GM23338 (cell line): ENCODE data around the gene C17orf107. TPM values are rescaled to one million over a fixed set of nuclear protein-coding genes. Genes with fewer than 3 reads are reported as not detected.

Experiments
- ATAC-seq: fragments of 200-7000 bp; cut with Tn5 transposase; 3 replicates; pipeline ENCODE4 v1.9.1; 2020
- DNase-seq: peaks from one replicate; pipeline ENCODE4 v3.0.0-alpha.2; 2015; ENCODE audit warnings: low spot score
- H2AFZ ChIP-seq: fragments of 200-600 bp; sonication (generic); 2 replicates; pipeline ENCODE4 v1.8.0; 2016; ENCODE audit warnings: antibody characterized with exemption, mild to moderate bottlenecking, moderate library complexity
- H3F3A ChIP-seq: fragments of 200-600 bp; sonication (generic); replicated peaks from 2 replicates; pipeline ENCODE4 v1.8.0; 2017; ENCODE audit warnings: antibody characterized with exemption, mixed run types, low read depth
- H3K27ac ChIP-seq: fragments of 200-600 bp; sonication (generic); 2 replicates; pipeline ENCODE4 v1.6.1; 2016; ENCODE audit warnings: low read depth
- H3K27me3 ChIP-seq: fragments of 200-600 bp; sonication (generic); 2 replicates; pipeline ENCODE4 v1.8.0; 2016; ENCODE audit warnings: mild to moderate bottlenecking, mixed run types, moderate library complexity; ENCODE audit not compliant: insufficient read depth
- H3K36me3 ChIP-seq: fragments of 200-600 bp; sonication (generic); 2 replicates; pipeline ENCODE4 v1.8.0; 2016; ENCODE audit warnings: mild to moderate bottlenecking; ENCODE audit not compliant: insufficient read depth
- H3K4me1 ChIP-seq: fragments of 200-600 bp; sonication (generic); 2 replicates; pipeline ENCODE4 v1.8.0; 2016; ENCODE audit warnings: mild to moderate bottlenecking, moderate library complexity; ENCODE audit not compliant: insufficient read depth
- H3K4me2 ChIP-seq: fragments of 200-600 bp; sonication (generic); 2 replicates; pipeline ENCODE4 v1.7.1; 2017; ENCODE audit warnings: mixed run types
- H3K4me3 ChIP-seq: fragments of 200-600 bp; sonication (generic); 2 replicates; pipeline ENCODE4 v1.6.1; 2016; ENCODE audit warnings: mixed run types
- H3K79me2 ChIP-seq: fragments of 200-600 bp; sonication (generic); replicated peaks from 2 replicates; pipeline ENCODE4 v1.8.0; 2017; ENCODE audit warnings: mild to moderate bottlenecking; ENCODE audit not compliant: insufficient read depth
- H3K9me2 ChIP-seq: fragments of 200-600 bp; sonication (generic); 2 replicates; pipeline ENCODE4 v1.8.0; 2017; ENCODE audit not compliant: insufficient read depth
- H4K20me1 ChIP-seq: fragments of 200-600 bp; sonication (generic); replicated peaks from 2 replicates; pipeline ENCODE4 v1.8.0; 2017; ENCODE audit warnings: mild to moderate bottlenecking; ENCODE audit not compliant: insufficient read depth
- H3K27ac Mint-ChIP-seq: 2 replicates; pipeline ENCODE4 v1.8.0; 2020; ENCODE audit warnings: inconsistent platforms, mild to moderate bottlenecking, moderate library complexity, mixed read lengths
- H3K27me3 Mint-ChIP-seq: 3 replicates; pipeline ENCODE4 v1.8.0; 2022; ENCODE audit warnings: low read depth, mild to moderate bottlenecking, moderate library complexity, mixed read lengths, inconsistent platforms; ENCODE audit not compliant: insufficient read depth, poor library complexity
- H3K36me3 Mint-ChIP-seq: 3 replicates; pipeline ENCODE4 v1.8.0; 2021; ENCODE audit warnings: low read depth, mild to moderate bottlenecking, inconsistent platforms, moderate library complexity, mixed read lengths
- H3K4me1 Mint-ChIP-seq: 3 replicates; pipeline ENCODE4 v1.8.0; 2020; ENCODE audit warnings: mild to moderate bottlenecking, inconsistent platforms, mixed read lengths
- H3K4me3 Mint-ChIP-seq: 3 replicates; pipeline ENCODE4 v1.8.0; 2021; ENCODE audit warnings: moderate library complexity, mild to moderate bottlenecking, inconsistent platforms, mixed read lengths
- H3K9me3 Mint-ChIP-seq: 3 replicates; pipeline ENCODE4 v1.8.0; 2020; ENCODE audit warnings: moderate library complexity, mild to moderate bottlenecking, inconsistent platforms, mixed read lengths
- CREB1 ChIP-seq: fragments of 250-450 bp; sonication (Bioruptor Pico); IDR thresholded peaks from 2 replicates; pipeline ENCODE4 v1.5.0; 2020; ENCODE audit warnings: low read depth, mild to moderate bottlenecking, moderate library complexity
- EZH2 ChIP-seq: fragments of 200-600 bp; sonication (generic); IDR thresholded peaks from one replicate; pipeline ENCODE4 v1.8.0; 2017; ENCODE audit warnings: antibody characterized with exemption, mild to moderate bottlenecking, low read depth; ENCODE audit not compliant: unreplicated experiment
- EZH2phosphoT487 ChIP-seq: fragments of 200-600 bp; sonication (generic); IDR thresholded peaks from one replicate; pipeline ENCODE4 v1.8.1; 2018; ENCODE audit warnings: antibody characterized with exemption; ENCODE audit not compliant: unreplicated experiment
- JUNB ChIP-seq: IDR thresholded peaks from one replicate; pipeline ENCODE4 v1.6.1; 2016; ENCODE audit warnings: antibody characterized with exemption; ENCODE audit not compliant: unreplicated experiment
- NANOG ChIP-seq: IDR thresholded peaks from 2 replicates; pipeline ENCODE4 v1.6.1; 2016; ENCODE audit warnings: antibody characterized with exemption, borderline replicate concordance
- POLR2AphosphoS5 ChIP-seq: IDR thresholded peaks from 2 replicates; pipeline ENCODE4 v1.6.1; 2016; ENCODE audit warnings: antibody characterized with exemption, low read depth
- STAT1 ChIP-seq: IDR thresholded peaks from one replicate; pipeline ENCODE4 v1.6.1; 2016; ENCODE audit warnings: antibody characterized with exemption; ENCODE audit not compliant: unreplicated experiment
- ZNF114 ChIP-seq: fragments of 250-450 bp; sonication (Bioruptor Pico); IDR thresholded peaks from 2 replicates; pipeline ENCODE4 v1.5.0; 2020; ENCODE audit warnings: mild to moderate bottlenecking, moderate library complexity
- ZNF331 ChIP-seq: fragments of 250-450 bp; sonication (Bioruptor Pico); IDR thresholded peaks from 2 replicates; pipeline ENCODE4 v1.5.0; 2020; ENCODE audit warnings: low read depth, mild to moderate bottlenecking, moderate library complexity
- polyA plus RNA-seq: library from polyadenylated mRNA; unstranded; fragments of >200 nt; fragmentation: Nextera tagmentation; extraction: Ambion mirVana; gene quantifications from 2 replicates; pipeline ENCODE4 v1.2.1, GENCODE V29; 2016
- total RNA-seq: library from RNA; depleted of rRNA; stranded (reverse); fragments of >200 nt; shearing (Covaris generic); gene quantifications from 2 replicates; pipeline ENCODE4 v1.2.3, GENCODE V29; 2014
- TF ChIP-seq, protein P1 (sequence below): fragments of 250-450 bp; sonication (Bioruptor Pico); IDR thresholded peaks from 2 replicates; pipeline ENCODE4 v1.5.0; 2020; ENCODE audit warnings: mild to moderate bottlenecking, moderate library complexity
- TF ChIP-seq, protein P2 (sequence below), 2 experiments: fragments of 200-600 bp in 1 of 2; sonication (generic) in 1 of 2; conservative IDR thresholded peaks; 2 replicates each; pipeline versions ENCODE4 v1.5.1 to v1.6.1; 2016 to 2017; ENCODE audit warnings: antibody characterized with exemption in 2 of 2, low read depth in 2 of 2, mild to moderate bottlenecking in 2 of 2, moderate library complexity in 1 of 2
- TF ChIP-seq, protein P3 (sequence below): IDR thresholded peaks from one replicate; pipeline ENCODE4 v1.6.1; 2018; ENCODE audit warnings: antibody characterized with exemption; ENCODE audit not compliant: unreplicated experiment
- TF ChIP-seq, protein P4 (sequence below): IDR thresholded peaks from 2 replicates; pipeline ENCODE4 v1.6.1; 2016; ENCODE audit warnings: antibody characterized with exemption

C17orf107 gene
- total and polyA plus RNA-seq, 2 experiments from 2014 or later = 1.9 to 5.9 TPM

DNA sequence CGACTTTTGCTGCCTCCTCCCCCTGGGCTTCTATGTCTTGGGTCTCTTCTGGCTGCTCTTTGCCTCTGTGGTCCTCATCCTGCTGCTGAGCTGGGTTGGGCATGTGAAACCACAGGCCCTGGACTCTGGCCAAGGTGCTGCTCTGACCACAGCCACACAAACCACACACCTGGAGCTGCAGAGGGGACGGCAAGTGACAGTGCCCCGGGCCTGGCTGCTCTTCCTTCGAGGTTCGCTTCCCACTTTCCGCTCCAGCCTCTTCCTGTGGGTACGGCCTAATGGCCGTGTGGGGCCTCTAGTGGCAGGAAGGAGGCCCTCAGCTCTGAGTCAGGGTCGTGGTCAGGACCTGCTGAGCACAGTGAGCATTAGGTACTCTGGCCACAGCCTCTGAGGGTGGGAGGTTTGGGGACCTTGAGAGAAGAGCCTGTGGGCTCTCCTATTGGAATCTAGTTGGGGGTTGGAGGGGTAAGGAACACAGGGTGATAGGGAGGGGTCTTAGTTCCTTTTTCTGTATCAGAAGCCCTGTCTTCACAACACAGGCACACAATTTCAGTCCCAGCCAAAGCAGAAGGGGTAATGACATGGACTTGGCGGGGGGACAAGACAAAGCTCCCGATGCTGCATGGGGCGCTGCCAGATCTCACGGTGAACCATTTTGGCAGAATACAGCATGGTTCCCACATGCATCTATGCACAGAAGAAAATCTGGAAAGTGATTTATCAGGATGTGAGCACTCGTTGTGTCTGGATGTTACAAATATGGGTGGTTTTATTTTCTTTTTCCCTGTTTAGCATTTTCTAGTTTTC lies 35.0 kb downstream of the C17orf107 start:
- Histone ChIP-seq H3K9me2 (no peaks in the 10 kb centered on the region), H3K4me3 (no peak overlapping the region), H3K27ac (peak overlapping the region; percentile 45; the same call in 1 of the 2 replicates), H3K4me1 (peaks cover 8% of the 10 kb centered on the region), H3K4me2 (no peak overlapping the region), H3K79me2 (peaks cover 11% of the 10 kb centered on the region), H4K20me1 (no peaks in the 10 kb centered on the region), H2AFZ (no peak overlapping the region), H3K36me3 (no peaks in the 10 kb centered on the region; the same call in 1 of the 2 replicates), H3F3A (peaks cover 11% of the 10 kb centered on the region), H3K27me3 (no peaks in the 10 kb centered on the region)
- DNase-seq = peak; percentile 70
- TF ChIP-seq, protein P1, sequence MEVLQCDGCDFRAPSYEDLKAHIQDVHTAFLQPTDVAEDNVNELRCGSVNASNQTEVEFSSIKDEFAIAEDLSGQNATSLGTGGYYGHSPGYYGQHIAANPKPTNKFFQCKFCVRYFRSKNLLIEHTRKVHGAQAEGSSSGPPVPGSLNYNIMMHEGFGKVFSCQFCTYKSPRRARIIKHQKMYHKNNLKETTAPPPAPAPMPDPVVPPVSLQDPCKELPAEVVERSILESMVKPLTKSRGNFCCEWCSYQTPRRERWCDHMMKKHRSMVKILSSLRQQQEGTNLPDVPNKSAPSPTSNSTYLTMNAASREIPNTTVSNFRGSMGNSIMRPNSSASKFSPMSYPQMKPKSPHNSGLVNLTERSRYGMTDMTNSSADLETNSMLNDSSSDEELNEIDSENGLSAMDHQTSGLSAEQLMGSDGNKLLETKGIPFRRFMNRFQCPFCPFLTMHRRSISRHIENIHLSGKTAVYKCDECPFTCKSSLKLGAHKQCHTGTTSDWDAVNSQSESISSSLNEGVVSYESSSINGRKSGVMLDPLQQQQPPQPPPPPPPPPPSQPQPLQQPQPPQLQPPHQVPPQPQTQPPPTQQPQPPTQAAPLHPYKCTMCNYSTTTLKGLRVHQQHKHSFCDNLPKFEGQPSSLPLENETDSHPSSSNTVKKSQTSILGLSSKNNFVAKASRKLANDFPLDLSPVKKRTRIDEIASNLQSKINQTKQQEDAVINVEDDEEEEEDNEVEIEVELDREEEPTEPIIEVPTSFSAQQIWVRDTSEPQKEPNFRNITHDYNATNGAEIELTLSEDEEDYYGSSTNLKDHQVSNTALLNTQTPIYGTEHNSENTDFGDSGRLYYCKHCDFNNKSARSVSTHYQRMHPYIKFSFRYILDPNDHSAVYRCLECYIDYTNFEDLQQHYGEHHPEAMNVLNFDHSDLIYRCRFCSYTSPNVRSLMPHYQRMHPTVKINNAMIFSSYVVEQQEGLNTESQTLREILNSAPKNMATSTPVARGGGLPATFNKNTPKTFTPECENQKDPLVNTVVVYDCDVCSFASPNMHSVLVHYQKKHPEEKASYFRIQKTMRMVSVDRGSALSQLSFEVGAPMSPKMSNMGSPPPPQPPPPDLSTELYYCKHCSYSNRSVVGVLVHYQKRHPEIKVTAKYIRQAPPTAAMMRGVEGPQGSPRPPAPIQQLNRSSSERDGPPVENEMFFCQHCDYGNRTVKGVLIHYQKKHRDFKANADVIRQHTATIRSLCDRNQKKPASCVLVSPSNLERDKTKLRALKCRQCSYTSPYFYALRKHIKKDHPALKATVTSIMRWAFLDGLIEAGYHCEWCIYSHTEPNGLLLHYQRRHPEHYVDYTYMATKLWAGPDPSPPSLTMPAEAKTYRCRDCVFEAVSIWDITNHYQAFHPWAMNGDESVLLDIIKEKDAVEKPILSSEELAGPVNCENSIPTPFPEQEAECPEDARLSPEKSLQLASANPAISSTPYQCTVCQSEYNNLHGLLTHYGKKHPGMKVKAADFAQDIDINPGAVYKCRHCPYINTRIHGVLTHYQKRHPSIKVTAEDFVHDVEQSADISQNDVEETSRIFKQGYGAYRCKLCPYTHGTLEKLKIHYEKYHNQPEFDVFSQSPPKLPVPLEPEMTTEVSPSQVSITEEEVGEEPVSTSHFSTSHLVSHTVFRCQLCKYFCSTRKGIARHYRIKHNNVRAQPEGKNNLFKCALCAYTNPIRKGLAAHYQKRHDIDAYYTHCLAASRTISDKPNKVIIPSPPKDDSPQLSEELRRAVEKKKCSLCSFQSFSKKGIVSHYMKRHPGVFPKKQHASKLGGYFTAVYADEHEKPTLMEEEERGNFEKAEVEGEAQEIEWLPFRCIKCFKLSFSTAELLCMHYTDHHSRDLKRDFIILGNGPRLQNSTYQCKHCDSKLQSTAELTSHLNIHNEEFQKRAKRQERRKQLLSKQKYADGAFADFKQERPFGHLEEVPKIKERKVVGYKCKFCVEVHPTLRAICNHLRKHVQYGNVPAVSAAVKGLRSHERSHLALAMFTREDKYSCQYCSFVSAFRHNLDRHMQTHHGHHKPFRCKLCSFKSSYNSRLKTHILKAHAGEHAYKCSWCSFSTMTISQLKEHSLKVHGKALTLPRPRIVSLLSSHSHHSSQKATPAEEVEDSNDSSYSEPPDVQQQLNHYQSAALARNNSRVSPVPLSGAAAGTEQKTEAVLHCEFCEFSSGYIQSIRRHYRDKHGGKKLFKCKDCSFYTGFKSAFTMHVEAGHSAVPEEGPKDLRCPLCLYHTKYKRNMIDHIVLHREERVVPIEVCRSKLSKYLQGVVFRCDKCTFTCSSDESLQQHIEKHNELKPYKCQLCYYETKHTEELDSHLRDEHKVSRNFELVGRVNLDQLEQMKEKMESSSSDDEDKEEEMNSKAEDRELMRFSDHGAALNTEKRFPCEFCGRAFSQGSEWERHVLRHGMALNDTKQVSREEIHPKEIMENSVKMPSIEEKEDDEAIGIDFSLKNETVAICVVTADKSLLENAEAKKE (CRISPR knock-in tag) = no peak
- TF ChIP-seq, protein P2, sequence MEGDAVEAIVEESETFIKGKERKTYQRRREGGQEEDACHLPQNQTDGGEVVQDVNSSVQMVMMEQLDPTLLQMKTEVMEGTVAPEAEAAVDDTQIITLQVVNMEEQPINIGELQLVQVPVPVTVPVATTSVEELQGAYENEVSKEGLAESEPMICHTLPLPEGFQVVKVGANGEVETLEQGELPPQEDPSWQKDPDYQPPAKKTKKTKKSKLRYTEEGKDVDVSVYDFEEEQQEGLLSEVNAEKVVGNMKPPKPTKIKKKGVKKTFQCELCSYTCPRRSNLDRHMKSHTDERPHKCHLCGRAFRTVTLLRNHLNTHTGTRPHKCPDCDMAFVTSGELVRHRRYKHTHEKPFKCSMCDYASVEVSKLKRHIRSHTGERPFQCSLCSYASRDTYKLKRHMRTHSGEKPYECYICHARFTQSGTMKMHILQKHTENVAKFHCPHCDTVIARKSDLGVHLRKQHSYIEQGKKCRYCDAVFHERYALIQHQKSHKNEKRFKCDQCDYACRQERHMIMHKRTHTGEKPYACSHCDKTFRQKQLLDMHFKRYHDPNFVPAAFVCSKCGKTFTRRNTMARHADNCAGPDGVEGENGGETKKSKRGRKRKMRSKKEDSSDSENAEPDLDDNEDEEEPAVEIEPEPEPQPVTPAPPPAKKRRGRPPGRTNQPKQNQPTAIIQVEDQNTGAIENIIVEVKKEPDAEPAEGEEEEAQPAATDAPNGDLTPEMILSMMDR (conservative IDR thresholded peaks at IDR 0.05; ENCODE audit: low read depth in 2 of 2) = peak; percentile 43 to 59
- TF ChIP-seq JUNB = no peak
- TF ChIP-seq STAT1 = no peak
- TF ChIP-seq, protein P3, sequence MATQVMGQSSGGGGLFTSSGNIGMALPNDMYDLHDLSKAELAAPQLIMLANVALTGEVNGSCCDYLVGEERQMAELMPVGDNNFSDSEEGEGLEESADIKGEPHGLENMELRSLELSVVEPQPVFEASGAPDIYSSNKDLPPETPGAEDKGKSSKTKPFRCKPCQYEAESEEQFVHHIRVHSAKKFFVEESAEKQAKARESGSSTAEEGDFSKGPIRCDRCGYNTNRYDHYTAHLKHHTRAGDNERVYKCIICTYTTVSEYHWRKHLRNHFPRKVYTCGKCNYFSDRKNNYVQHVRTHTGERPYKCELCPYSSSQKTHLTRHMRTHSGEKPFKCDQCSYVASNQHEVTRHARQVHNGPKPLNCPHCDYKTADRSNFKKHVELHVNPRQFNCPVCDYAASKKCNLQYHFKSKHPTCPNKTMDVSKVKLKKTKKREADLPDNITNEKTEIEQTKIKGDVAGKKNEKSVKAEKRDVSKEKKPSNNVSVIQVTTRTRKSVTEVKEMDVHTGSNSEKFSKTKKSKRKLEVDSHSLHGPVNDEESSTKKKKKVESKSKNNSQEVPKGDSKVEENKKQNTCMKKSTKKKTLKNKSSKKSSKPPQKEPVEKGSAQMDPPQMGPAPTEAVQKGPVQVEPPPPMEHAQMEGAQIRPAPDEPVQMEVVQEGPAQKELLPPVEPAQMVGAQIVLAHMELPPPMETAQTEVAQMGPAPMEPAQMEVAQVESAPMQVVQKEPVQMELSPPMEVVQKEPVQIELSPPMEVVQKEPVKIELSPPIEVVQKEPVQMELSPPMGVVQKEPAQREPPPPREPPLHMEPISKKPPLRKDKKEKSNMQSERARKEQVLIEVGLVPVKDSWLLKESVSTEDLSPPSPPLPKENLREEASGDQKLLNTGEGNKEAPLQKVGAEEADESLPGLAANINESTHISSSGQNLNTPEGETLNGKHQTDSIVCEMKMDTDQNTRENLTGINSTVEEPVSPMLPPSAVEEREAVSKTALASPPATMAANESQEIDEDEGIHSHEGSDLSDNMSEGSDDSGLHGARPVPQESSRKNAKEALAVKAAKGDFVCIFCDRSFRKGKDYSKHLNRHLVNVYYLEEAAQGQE = peak; percentile 4
- TF ChIP-seq, protein P4, sequence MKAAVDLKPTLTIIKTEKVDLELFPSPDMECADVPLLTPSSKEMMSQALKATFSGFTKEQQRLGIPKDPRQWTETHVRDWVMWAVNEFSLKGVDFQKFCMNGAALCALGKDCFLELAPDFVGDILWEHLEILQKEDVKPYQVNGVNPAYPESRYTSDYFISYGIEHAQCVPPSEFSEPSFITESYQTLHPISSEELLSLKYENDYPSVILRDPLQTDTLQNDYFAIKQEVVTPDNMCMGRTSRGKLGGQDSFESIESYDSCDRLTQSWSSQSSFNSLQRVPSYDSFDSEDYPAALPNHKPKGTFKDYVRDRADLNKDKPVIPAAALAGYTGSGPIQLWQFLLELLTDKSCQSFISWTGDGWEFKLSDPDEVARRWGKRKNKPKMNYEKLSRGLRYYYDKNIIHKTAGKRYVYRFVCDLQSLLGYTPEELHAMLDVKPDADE = no peak
- no peak for TF ChIP-seq ZNF114 (CRISPR knock-in tag)
- no peak for TF ChIP-seq EZH2
- TF ChIP-seq CREB1 (CRISPR knock-in tag) = no peak
- TF ChIP-seq EZH2phosphoT487 = no peak
- no peak for TF ChIP-seq NANOG
- TF ChIP-seq POLR2AphosphoS5 = peak; percentile 42; the same call in 1 of the 2 replicates
- no peak for TF ChIP-seq ZNF331 (CRISPR knock-in tag)
- H3K36me3 Mint-ChIP-seq = peaks cover 42% of the 10 kb centered on the region
- H3K27ac Mint-ChIP-seq = no peak overlapping the region
- peak; percentile 87 for ATAC-seq
- H3K9me3 Mint-ChIP-seq = no peaks in the 10 kb centered on the region
- H3K27me3 Mint-ChIP-seq = peaks cover 10% of the 10 kb centered on the region
- H3K4me1 Mint-ChIP-seq = peaks cover 26% of the 10 kb centered on the region
- H3K4me3 Mint-ChIP-seq = no peak overlapping the region
